ENCODE measurements around the gene BBIP1. TPM values are rescaled to one million over a fixed set of nuclear protein-coding genes. Genes with fewer than 3 reads are reported as not detected.
"Not testable (repeated sequence)": the region's sequence is repeated elsewhere in the genome, so short reads cannot be mapped to it uniquely, and the experiment has no call there.

The BBIP1 gene
- total RNA-seq, 2 experiments from 2014 or later = 35.6 to 37.1 TPM

DNA sequence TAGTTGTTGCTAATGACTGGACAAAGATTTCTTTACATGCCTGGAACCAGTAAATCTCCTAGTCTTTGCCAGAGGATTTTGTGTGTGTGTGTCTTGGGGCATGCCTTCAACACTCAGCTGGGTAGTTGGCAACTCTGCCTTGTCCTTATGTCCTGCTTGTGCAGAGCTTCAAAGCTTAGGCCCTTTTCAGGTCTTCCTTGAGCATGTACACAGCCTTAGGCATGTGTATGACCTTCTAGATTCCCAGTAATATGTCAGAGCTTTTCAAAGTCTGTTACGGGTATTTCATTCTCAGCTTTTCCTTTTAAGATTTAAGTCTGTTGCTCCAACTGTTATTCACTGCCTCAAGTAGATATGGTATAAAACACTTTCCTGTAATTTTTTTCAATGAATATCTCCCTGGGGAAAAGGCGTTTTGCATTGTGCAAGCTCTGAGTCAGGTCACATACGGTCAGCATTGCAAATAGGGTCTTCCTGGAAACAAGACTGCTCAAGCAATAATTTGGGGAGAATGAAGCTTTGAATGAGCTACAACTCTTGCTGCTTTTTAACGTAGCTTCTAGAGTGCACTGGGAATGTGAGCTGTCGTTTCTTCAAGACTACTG, 25.9 kb upstream of the BBIP1 start:
- peaks cover 42% of the 10 kb centered on the region for H3K4me1 Mint-ChIP-seq
- peaks cover 25% of the 10 kb centered on the region for H3K9me3 Mint-ChIP-seq
- H3K27me3 Mint-ChIP-seq = no peaks in the 10 kb centered on the region
- no peak overlapping the region for H3K4me3 Mint-ChIP-seq
- H3K27ac Mint-ChIP-seq = no peak overlapping the region
- no peak for DNase-seq
- peaks cover 75% of the 10 kb centered on the region for H3K36me3 Mint-ChIP-seq

DNA sequence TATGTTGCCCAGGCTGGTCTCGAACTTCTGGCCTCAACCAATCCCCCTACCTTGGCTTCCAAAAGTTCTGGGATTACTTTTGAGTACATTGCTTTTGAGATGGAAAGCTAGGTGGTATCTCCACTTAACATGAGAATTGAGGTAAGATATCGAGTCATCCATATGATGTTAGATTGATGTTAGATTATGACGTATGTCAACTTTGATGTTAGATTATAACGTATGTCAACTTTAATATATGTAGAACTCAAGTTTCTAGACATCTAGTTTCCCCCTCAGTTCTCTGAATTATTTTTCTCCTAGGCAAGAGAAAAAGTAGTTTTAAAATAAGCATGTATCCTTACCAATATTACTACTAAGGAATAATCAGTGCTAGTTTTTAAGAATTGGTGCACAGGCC, 20.4 kb upstream of the BBIP1 start:
- no peak overlapping the region for H3K27ac Mint-ChIP-seq
- peaks cover 48% of the 10 kb centered on the region for H3K36me3 Mint-ChIP-seq
- H3K9me3 Mint-ChIP-seq = peaks cover 18% of the 10 kb centered on the region
- no peaks in the 10 kb centered on the region for H3K27me3 Mint-ChIP-seq
- H3K4me1 Mint-ChIP-seq = peaks cover 33% of the 10 kb centered on the region
- no peak overlapping the region for H3K4me3 Mint-ChIP-seq
- DNase-seq = no peak

DNA sequence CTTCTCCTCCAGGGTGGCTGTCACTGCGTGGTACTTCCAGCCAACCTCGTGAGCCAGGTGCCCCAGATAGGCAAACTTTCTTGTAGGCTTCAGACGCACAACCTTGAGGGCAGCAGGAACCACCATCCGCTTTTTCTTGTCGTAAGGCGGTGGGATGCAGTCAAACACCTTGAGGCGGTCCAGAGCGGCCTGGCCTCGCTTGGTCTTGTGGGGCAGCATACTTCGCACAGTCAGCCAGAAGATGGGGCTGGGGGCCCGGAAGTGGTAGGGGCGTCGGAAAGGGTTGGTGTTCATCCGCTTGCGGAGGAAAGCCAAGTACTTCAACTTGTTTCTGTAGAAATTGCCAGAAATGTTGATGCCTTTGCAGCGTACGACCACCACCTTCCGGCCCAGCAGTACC, 17.8 kb upstream of the BBIP1 start:
- Mint-ChIP-seq H3K27me3 (no peaks in the 10 kb centered on the region), H3K9me3 (peaks cover 3% of the 10 kb centered on the region), H3K27ac (no peak overlapping the region), H3K36me3 (peaks cover 24% of the 10 kb centered on the region), H3K4me3 (no peak overlapping the region), H3K4me1 (peaks cover 29% of the 10 kb centered on the region)
- no peak for DNase-seq

DNA sequence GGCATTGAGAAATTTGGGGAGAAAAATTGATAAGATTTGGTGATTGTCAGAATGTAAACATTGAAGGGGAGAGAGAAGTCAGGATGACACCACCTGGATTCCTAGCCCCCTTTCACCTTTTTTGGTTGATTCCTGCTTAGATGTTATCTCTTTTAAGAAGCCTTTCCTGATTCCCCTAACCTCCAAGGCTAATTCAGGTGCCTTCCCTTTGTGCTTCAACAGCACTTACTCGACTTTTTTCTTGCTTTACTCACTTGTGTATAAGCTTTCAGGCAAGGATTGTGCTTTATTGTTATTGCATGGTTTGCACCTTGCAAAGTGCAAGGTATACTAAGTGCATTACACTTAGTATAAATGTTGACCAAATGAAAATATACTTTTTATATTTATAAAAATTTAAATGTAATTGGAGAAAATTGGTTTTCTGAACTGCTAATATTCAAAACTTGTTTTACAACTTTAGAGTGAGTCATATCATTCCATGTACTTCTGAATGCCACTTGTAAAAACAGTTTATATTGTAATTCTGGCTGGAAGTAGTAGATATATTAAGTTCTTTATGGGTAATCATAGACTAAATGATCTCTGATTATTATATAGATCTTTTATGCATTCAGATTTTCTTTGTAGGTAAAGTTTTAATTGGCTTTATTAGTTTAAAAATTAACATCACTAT, 13.7 kb upstream of the BBIP1 start:
- no peaks in the 10 kb centered on the region for H3K9me3 Mint-ChIP-seq
- no peak overlapping the region for H3K4me3 Mint-ChIP-seq
- no peak overlapping the region for H3K27ac Mint-ChIP-seq
- no peaks in the 10 kb centered on the region for H3K27me3 Mint-ChIP-seq
- peaks cover 24% of the 10 kb centered on the region for H3K4me1 Mint-ChIP-seq
- no peak for DNase-seq
- H3K36me3 Mint-ChIP-seq = peaks cover 8% of the 10 kb centered on the region

DNA sequence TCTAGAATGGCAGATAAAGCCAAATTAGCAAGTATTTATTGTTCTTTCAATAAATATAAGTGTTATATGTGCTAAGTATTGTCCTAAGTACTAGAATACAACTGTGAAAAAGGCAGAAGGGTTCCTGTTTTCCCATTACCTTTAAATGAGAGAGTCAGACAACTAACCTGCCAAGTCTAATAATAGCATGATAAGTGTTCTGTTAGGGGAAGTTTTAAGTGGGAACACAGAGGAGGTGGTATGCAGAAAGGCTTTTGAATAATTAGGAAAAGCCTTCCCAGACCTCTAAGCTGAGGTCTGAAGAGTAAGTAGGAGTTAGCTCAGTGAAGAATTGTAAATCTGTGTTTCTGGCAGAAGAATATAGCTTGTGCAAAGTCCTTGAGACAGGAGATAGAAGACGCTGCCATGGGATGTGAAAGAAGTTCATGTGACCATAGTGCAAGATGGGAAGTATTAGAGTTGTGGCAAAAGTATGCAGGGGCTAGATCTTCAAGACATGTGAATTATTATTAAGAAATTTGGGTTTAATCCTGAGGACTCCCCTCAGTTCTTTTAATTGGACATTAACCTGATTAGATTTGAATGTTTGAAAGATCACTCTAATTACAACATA, 12.9 kb upstream of the BBIP1 start:
- Mint-ChIP-seq H3K9me3 (no peaks in the 10 kb centered on the region), H3K4me1 (peaks cover 29% of the 10 kb centered on the region), H3K27me3 (no peaks in the 10 kb centered on the region), H3K36me3 (peaks cover 8% of the 10 kb centered on the region), H3K27ac (no peak overlapping the region), H3K4me3 (no peak overlapping the region)
- no peak for DNase-seq

DNA sequence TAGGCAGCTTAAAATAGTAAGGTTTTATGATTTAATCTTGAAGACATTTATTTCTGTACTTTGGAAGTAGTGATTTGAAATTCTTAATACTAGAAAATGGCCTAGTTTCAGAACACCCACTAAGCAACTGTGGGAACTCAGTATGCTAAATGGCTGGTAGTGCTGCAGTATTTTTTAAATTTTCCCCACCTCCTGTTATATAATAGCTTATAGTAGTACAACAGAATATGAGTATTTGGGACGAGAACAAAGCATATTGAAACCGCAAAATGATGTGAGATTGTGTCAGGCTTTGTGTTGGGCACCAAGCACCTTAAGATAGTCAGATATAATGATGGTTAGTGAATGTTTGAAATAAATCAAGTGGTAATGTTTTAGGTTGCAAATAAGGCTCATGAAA, 8.5 kb upstream of the BBIP1 start:
- no peaks in the 10 kb centered on the region for H3K9me3 Mint-ChIP-seq
- H3K27me3 Mint-ChIP-seq = no peaks in the 10 kb centered on the region
- no peak overlapping the region for H3K27ac Mint-ChIP-seq
- no peak for DNase-seq
- peaks cover 6% of the 10 kb centered on the region for H3K36me3 Mint-ChIP-seq
- H3K4me1 Mint-ChIP-seq = peaks cover 41% of the 10 kb centered on the region
- H3K4me3 Mint-ChIP-seq = no peak overlapping the region

DNA sequence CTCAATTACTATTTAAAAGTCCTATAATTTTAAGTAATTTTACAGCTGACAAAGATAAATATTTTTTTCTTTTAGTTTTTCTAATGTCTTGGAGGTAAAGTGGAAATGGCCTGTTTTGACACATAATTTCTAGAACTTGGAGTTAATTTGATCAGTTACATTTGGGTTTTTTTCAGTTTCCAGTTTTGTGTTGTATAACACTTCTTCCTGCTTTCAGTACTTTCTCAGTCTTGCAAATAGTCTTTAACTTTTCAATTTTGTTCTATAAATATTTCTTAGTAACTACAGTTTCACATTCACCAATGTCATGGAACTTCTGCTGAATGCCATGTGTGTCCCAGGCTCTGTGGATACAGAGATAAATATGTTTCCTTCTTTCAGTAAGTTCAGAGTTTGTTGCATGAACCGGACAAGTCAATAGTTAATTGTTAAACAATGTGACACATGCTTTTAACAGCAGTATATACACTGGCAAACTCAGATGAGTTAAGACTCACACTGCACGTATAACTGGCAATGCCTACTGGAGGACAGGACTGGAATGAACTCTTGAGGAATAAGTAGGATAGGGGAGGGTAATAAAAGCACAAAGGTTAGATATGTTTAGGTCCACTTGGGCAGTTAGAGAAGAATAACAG, 5.0 kb upstream of the BBIP1 start:
- no peaks in the 10 kb centered on the region for H3K9me3 Mint-ChIP-seq
- H3K27ac Mint-ChIP-seq = peak overlapping the region; percentile 34
- peaks cover 6% of the 10 kb centered on the region for H3K36me3 Mint-ChIP-seq
- no peak for DNase-seq
- peak overlapping the region; percentile 48 for H3K4me3 Mint-ChIP-seq
- H3K27me3 Mint-ChIP-seq = no peaks in the 10 kb centered on the region
- H3K4me1 Mint-ChIP-seq = peaks cover 49% of the 10 kb centered on the region

DNA sequence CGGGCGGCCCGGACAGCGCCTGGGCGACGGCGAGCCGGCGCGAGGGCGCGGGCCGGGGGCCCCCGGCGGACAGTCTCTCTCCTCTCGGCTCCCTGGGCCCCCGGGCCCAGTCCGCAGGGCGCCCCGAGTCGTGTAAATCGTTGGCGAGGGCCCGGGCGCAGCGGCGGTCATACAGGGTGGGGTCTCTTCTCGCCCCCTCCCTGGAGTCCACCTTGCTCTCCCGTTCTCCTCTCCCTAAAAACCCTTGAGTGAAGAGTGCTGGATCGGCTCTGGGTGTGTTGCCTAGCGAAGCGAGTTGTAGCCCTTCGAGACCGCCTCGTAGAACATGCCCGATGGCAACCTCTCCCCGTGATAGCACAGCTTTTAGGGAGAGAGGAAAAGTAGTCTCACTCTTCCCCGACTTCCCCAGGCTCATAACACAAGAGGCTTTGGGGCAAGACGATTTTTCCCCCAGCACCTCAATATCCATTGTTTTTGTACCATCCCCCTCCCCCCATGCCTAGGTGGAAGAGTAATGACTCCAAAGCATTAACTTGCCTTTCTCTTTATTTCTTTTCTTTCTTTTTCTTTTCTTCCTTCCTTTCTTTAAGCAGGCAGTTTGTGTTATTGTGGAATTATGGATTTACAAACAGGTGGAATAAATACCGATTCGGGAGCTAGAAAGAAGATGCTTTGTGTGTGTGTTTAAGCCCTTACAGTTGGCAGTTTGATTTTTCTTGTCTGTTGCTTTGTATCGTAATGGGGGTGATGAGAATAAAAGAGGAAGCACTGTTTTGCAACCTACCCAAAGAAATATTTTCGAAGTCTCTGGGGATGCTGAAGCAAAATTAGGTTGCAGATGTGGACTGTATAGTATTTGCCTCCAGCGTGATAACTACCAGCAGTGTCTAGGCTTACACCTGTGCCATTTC, 1.2 kb upstream of the BBIP1 start:
- peak overlapping the region; percentile 79 for H3K27ac Mint-ChIP-seq
- peaks cover 35% of the 10 kb centered on the region for H3K4me1 Mint-ChIP-seq
- no peaks in the 10 kb centered on the region for H3K9me3 Mint-ChIP-seq
- H3K27me3 Mint-ChIP-seq = no peaks in the 10 kb centered on the region
- peaks cover 10% of the 10 kb centered on the region for H3K36me3 Mint-ChIP-seq
- DNase-seq = peak; percentile 13
- peak overlapping the region; percentile 94 for H3K4me3 Mint-ChIP-seq

DNA sequence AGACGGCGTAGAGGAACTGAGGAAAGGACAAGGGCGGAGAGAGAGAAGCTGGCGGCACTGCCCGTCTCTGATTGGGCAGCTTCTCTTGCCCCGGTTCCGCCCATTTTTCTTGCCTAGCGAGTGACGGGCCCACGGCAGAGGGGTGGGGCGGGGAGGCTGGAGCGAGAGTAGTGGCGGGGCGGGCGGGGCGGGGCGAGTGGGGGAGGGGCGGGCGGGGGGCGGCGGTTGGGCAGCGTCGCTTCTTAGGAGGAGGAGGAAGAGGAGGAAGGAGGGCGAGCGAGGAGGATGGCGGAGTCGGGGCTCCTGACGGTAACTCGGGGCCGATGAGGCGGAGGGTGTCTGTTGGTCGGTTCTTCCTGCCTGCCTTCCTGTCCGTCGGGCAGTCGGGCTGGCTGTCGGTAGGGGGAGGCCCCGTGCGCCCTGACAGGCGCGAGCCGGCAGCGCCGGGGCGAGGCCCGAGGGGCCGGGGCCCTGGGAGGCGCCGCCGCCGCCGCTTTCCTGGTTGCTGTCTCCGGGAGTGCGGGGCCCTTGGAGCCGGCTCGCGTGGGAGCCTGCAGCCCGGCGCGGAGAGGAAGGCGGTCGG, 460 bp upstream of the BBIP1 start, which contains the start of gene SHOC2:
SHOC2 (plus strand) TSS at position 256 of the 583 bp plus-strand sequence. CDS start 44,755 bp downstream, outside the sequence.
- Mint-ChIP-seq H3K27ac (peak within 1 kb of the TSS; percentile 99), H3K4me3 (peak within 1 kb of the TSS; percentile 98), H3K4me1 (peaks cover 33% of the 10 kb centered on the region), H3K36me3 (peaks cover 10% of the 10 kb centered on the region), H3K9me3 (no peaks in the 10 kb centered on the region), H3K27me3 (no peaks in the 10 kb centered on the region)
- peak; percentile 99 for DNase-seq

DNA sequence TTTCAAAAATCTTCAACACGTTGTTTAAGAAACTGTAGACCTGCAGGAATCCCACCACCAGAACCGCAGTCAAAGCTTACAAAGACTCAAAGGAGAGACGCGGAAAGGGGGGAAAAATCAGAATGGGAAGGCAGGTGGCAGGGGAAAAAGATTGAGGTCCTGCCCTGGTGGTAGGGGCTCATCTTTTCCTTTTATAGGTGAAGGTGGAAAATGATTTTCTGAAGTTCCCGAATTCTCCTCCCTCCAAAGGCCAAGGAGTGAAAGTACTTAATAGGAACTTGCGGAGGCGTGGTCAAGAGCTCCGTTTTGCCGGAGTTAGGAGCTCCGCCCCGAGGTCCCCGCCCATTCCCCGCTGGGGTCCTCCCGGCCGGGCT, 724 bp downstream of the BBIP1 start:
- Mint-ChIP-seq H3K4me3 (peak overlapping the region; percentile 98), H3K4me1 (peaks cover 25% of the 10 kb centered on the region), H3K9me3 (no peaks in the 10 kb centered on the region), H3K27me3 (no peaks in the 10 kb centered on the region), H3K36me3 (peaks cover 7% of the 10 kb centered on the region), H3K27ac (peak overlapping the region; percentile 99)
- DNase-seq = no peak

DNA sequence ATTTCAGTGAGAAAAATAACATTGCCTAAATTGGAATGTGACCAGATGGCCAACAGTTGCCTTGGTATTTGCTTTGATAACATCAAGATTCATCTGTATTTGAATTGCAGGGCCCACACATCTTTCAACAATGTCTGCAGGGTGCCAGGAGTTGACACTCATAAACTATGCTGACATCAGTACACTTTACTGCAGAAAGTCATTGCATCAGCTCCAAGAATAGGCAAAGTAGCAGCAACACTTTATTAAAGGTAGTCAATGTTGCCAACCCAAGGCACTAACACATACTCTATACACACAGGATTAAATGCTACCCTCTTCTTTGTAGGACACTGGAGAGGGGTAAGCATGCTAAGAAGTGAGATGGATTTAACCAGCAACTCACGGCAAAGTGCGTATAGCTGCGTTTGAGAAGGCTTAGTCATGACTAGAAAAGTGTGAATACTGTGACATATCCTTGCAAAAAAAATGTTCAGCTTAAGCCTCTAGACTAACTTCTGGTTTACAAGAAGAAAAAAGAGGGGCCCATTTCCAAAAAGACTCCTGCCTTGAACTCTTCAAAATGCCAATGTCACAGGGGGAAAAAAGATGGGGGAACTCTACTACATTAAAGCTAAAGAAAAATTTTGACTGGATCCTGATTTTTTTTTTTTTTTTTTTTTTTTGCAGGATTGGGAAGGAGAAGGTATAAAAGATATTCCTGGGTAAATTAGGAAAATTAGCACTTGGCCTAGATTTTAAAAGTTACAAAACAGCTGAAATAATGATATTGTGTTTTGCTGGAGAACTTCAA, 2.2 kb downstream of the BBIP1 start:
- Mint-ChIP-seq H3K9me3 (no peaks in the 10 kb centered on the region), H3K4me1 (peaks cover 18% of the 10 kb centered on the region), H3K4me3 (peak overlapping the region; percentile 98), H3K27ac (peak overlapping the region; percentile 12), H3K27me3 (no peaks in the 10 kb centered on the region), H3K36me3 (peaks cover 7% of the 10 kb centered on the region)
- no peak for DNase-seq

DNA sequence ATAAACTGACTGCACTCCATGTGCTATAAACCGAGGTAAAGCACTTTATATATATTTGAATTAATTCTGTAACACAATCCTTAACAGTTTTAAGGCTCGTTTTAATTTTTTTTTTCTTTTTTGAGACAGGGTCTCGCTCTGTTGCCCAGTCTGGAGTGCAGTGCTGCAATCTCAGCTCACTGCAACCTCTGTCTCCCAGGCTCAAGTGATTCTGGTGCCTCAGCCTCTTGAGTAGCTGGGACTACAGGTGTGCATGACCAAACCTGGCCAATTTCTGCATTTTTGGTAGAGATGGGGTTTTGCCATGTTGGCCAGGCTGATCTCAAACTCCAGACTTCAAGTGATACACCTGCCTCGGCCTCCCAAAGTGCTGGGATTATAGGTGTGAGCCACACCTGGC, 3.4 kb downstream of the BBIP1 start:
- not testable (repeated sequence) for H3K9me3 Mint-ChIP-seq, DNase-seq, H3K36me3 Mint-ChIP-seq, H3K27me3 Mint-ChIP-seq, H3K4me3 Mint-ChIP-seq, H3K27ac Mint-ChIP-seq
- peaks cover 15% of the 10 kb centered on the region for H3K4me1 Mint-ChIP-seq

DNA sequence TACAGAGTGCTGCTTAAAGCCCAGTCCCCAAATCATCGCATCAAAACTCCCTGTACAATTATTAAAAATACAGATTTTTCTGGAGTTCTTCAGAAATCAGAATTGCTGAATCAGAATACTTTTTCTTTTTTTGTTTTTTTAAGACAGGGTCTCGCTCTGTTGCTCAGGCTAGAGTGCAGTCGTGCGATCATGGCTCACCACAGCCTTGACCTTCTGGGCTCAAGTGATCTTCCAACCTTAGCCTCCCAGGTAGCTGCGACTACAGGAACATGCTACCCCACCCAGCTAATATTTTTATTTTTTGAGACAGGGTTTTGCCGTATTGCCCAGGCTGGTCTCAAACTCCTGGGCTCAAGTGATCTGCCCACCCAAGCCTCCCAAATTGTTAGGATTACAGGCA, 3.9 kb downstream of the BBIP1 start:
- no peak overlapping the region for H3K27ac Mint-ChIP-seq

DNA sequence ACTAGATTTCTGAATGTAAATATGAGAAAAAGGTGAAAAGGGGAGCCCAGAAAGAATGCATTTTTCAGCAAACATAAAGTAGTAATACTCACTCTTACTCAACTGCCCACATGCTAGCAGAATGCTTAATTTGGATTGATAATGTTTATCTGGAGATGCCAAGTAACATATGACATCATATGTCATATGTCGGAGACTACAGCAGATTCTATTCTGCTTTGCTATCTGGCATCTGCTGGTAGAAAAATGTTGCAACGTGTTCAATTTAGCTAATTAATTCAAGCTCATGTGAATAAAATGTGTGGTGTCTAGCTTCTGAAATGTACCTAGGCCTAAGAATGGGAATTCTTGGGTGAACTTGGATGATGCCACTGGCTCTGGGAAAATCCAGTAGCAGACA, 4.5 kb downstream of the BBIP1 start:
- peaks cover 15% of the 10 kb centered on the region for H3K36me3 Mint-ChIP-seq
- DNase-seq = no peak
- no peak overlapping the region for H3K27ac Mint-ChIP-seq
- no peak overlapping the region for H3K4me3 Mint-ChIP-seq
- H3K9me3 Mint-ChIP-seq = no peaks in the 10 kb centered on the region
- H3K4me1 Mint-ChIP-seq = peaks cover 19% of the 10 kb centered on the region
- no peaks in the 10 kb centered on the region for H3K27me3 Mint-ChIP-seq

More for the DNA sequence above, 3.9 kb downstream of the BBIP1 start:
- no peaks in the 10 kb centered on the region for H3K9me3 Mint-ChIP-seq
- no peak for DNase-seq
- no peak overlapping the region for H3K4me3 Mint-ChIP-seq
- no peaks in the 10 kb centered on the region for H3K27me3 Mint-ChIP-seq
- H3K36me3 Mint-ChIP-seq = peaks cover 15% of the 10 kb centered on the region
- H3K4me1 Mint-ChIP-seq = peaks cover 18% of the 10 kb centered on the region
